Lower leg skin (tissue), 3 donors: ENCODE results near the gene HOXA13.

Experiments
- POLR2A ChIP-seq, 2 donors: fragments of 450-650 bp; IDR thresholded peaks; one replicate each; pipeline ENCODE4 v1.6.1; 2016 to 2017; ENCODE audit warnings: antibody characterized with exemption in 2 of 2, mild to moderate bottlenecking in 1 of 2, moderate library complexity in 1 of 2
- TF ChIP-seq, protein P1 (sequence below), 3 donors: fragments of 450-650 bp; IDR thresholded peaks; one replicate each; pipeline ENCODE4 v1.5.1; 2016; ENCODE audit warnings: antibody characterized with exemption in 3 of 3, mild to moderate bottlenecking in 3 of 3, moderate library complexity in 2 of 3

DNA sequence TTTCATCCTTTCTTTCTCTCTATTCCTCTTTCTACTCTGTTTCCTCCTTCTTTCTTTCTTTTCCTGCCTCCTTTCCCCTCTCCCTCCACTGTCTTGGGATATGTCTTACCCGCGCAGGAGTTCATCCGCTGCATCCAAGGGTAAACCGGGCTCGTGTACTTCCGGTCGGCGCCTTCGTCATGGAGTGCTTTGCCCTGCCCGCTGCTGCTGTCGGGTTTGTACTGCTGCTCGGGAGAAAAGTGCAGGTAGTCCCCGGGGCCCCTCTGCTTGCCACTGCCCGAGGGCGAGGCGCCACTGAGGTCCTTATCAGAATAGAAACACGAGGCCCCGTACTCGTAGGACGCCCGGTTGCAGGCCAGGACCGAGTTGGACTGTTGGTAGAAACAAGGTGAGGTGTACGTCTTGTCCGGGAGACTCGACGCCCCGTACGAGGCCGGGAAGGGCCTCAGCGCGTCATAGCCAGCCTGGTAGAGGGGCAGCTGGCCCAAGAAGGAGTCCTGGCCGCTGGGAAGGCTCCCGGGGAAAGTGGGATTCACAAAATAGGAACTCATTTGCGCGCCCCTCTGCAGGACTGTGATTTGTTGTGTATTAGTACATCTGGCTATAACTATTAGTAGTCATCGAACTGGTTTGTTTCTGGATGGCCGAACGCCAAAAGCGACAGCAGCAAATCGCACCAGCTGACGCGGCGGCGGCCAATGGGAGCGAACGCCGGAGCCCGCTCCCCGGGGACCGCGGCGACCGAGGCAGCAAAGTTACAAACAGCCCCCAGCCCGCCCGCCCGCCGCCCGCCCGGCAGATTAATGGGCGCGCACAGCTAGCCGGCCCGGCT is 52.5 kb downstream of the HOXA13 start, which contains the start of gene HOXA6:
- TF ChIP-seq POLR2A (IDR thresholded peaks at IDR 0.05), result no peak
- TF ChIP-seq, protein P1, sequence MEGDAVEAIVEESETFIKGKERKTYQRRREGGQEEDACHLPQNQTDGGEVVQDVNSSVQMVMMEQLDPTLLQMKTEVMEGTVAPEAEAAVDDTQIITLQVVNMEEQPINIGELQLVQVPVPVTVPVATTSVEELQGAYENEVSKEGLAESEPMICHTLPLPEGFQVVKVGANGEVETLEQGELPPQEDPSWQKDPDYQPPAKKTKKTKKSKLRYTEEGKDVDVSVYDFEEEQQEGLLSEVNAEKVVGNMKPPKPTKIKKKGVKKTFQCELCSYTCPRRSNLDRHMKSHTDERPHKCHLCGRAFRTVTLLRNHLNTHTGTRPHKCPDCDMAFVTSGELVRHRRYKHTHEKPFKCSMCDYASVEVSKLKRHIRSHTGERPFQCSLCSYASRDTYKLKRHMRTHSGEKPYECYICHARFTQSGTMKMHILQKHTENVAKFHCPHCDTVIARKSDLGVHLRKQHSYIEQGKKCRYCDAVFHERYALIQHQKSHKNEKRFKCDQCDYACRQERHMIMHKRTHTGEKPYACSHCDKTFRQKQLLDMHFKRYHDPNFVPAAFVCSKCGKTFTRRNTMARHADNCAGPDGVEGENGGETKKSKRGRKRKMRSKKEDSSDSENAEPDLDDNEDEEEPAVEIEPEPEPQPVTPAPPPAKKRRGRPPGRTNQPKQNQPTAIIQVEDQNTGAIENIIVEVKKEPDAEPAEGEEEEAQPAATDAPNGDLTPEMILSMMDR (IDR thresholded peaks at IDR 0.05), result no peak
